Occipital lobe (tissue), 2 donors: ENCODE measurements around the gene CDR2L. TPM values are rescaled to one million over a fixed set of nuclear protein-coding genes. Genes with fewer than 3 reads are reported as not detected.
"Not testable (repeated sequence)": the region's sequence is repeated elsewhere in the genome, so short reads cannot be mapped to it uniquely, and the experiment has no call there.

Experiments used
- DNase-seq: peaks from one replicate; lab custom pipeline; 2025; lab: John Stamatoyannopoulos, UW
- total RNA-seq: library from RNA; depleted of rRNA; stranded (reverse); fragments of >200 nt; gene quantifications from one replicate; pipeline ENCODE4 v1.2.3, GENCODE V29; 2014

Gene CDR2L
- total RNA-seq, 1 donor from 2014 or later = 4.5 TPM

- no peak for DNase-seq
These were observed 21.8 kb downstream of the CDR2L start for GRCh38 chr17:75009139-75009724.

- peak; percentile 35 for DNase-seq
These were observed 23.4 kb downstream of the CDR2L start for GRCh38 chr17:75010683-75011400.

- peak; percentile 56 for DNase-seq
These were observed 24.1 kb downstream of the CDR2L start for GRCh38 chr17:75011401-75012095.

- no peak for DNase-seq
These were observed 24.6 kb downstream of the CDR2L start for GRCh38 chr17:75012096-75012345.

GRCh38 chr17:75012346-75013091, 25.1 kb downstream of the CDR2L start, which contains the start of gene MRPL58:
TSS of gene MRPL58 (plus strand) at chr17:75012670. CDS start at chr17:75012687, 17 bp downstream.
- peak; percentile 80 for DNase-seq

- DNase-seq = no peak
These were observed 25.7 kb downstream of the CDR2L start for GRCh38 chr17:75013092-75013559.

GRCh38 chr17:75019146-75019545, 31.7 kb downstream of the CDR2L start:
- no peak for DNase-seq

GRCh38 chr17:75019710-75020109, 32.3 kb downstream of the CDR2L start:
- DNase-seq = no peak

- no peak for DNase-seq
These were observed 33.1 kb downstream of the CDR2L start for GRCh38 chr17:75020331-75021110.

- no peak for DNase-seq
These were observed 37.4 kb downstream of the CDR2L start for GRCh38 chr17:75024686-75025397.

- DNase-seq = not testable (repeated sequence)
These were observed 37.9 kb downstream of the CDR2L start for GRCh38 chr17:75025398-75025734.

- not testable (repeated sequence) for DNase-seq
These were observed 39.2 kb downstream of the CDR2L start for GRCh38 chr17:75026650-75027049.

GRCh38 chr17:75030161-75030560, 42.7 kb downstream of the CDR2L start:
- no peak for DNase-seq

- DNase-seq = peak; percentile 86
These were observed 44.7 kb downstream of the CDR2L start for GRCh38 chr17:75031972-75032719.

- no peak for DNase-seq
These were observed 45.4 kb downstream of the CDR2L start for GRCh38 chr17:75032720-75033280.

GRCh38 chr17:75033346-75034235, 46.2 kb downstream of the CDR2L start:
- peak; percentile 77 for DNase-seq

GRCh38 chr17:75034236-75034908, 46.9 kb downstream of the CDR2L start:
- peak; percentile 77 for DNase-seq
